Heart right ventricle (tissue), 16 donors: ENCODE measurements around the gene SNRNP40. TPM values are rescaled to one million over a fixed set of nuclear protein-coding genes. Genes with fewer than 3 reads are reported as not detected.

Experiments
- ATAC-seq, 8 donors: fragments of 200-7000 bp; cut with Tn5 transposase; one replicate each; pipeline ENCODE4 v1.9.1; 2020; ENCODE audit warnings: mild to moderate bottlenecking in 8 of 8, moderate library complexity in 8 of 8, moderate number of reproducible peaks in 1 of 8
- DNase-seq, 2 donors: peaks; one replicate each; pipeline ENCODE4 v3.0.0-alpha.2; 2020
- H3K27ac ChIP-seq, 10 donors: fragments of 200-600 bp; sonication (generic) in 2 of 10; one replicate each; pipeline versions ENCODE4 v1.5.0 to v1.8.0; 2020 to 2022; ENCODE audit warnings: mild to moderate bottlenecking in 3 of 10
- H3K27me3 ChIP-seq, 7 donors: fragments of 200-600 bp; one replicate each; pipeline ENCODE4 v1.8.0; 2021 to 2022; ENCODE audit warnings: mild to moderate bottlenecking in 2 of 7
- H3K36me3 ChIP-seq, 9 donors: fragments of 200-600 bp; sonication (generic) in 1 of 9; one replicate each; pipeline versions ENCODE4 v1.5.0 to v1.8.0; 2020 to 2022; ENCODE audit warnings: mild to moderate bottlenecking in 2 of 9
- H3K4me1 ChIP-seq, 9 donors: fragments of 200-600 bp; sonication (generic) in 1 of 9; one replicate each; pipeline versions ENCODE4 v1.5.0 to v1.8.0; 2020 to 2022; ENCODE audit warnings: mild to moderate bottlenecking in 4 of 9
- H3K4me3 ChIP-seq, 10 donors: fragments of 200-600 bp; sonication (generic) in 2 of 10; one replicate each; pipeline versions ENCODE4 v1.5.0 to v1.8.0; 2020 to 2022; ENCODE audit warnings: mild to moderate bottlenecking in 7 of 10, moderate library complexity in 2 of 10
- H3K9me3 ChIP-seq, 11 donors: fragments of 200-600 bp in 10 of 11; sonication (generic) in 2 of 11; one replicate each; pipeline versions ENCODE4 v1.5.0 to v1.8.0; 2013 to 2022; ENCODE audit warnings: mild to moderate bottlenecking in 2 of 11, control low read depth in 1 of 11, moderate library complexity in 1 of 11
- CTCF ChIP-seq, 9 donors: fragments of 200-600 bp; sonication (generic) in 2 of 9; IDR thresholded peaks; one replicate each; pipeline versions ENCODE4 v1.5.0 to v1.8.0; 2021 to 2022; ENCODE audit warnings: antibody characterized with exemption in 9 of 9, mild to moderate bottlenecking in 5 of 9, moderate library complexity in 1 of 9
- WGBS, 2 donors: extraction: QIAGEN DNeasy Blood & Tissue Kit; methylation state at CpG; one replicate each; pipeline ENCODE4 v1.1.7; 2013; ENCODE audit warnings: inconsistent platforms in 1 of 2; 5-methylcytosine and 5-hydroxymethylcytosine counted together
- intact Hi-C, 10 donors: fragments of 100-400 bp; cut with DNase I; formaldehyde crosslinking; loops; one replicate each; pipeline versions ENCODE4 v1.11.1 to v1.14.2; 2022
- polyA plus RNA-seq, 2 donors: library from polyadenylated mRNA; stranded (reverse); fragments of 200-250 nt; gene quantifications; one replicate each; pipeline ENCODE4 v1.2.3, GENCODE V29; 2013
- total RNA-seq, 10 donors: library from RNA; stranded (reverse); fragmentation: NEBNext Ultra II Directional in 3 of 10; extraction: Animal tissue kit (Norgen Biotek cat#: 25700) in 3 of 10; gene quantifications; one replicate each; pipeline versions ENCODE4 v1.2.1 to v1.2.4, GENCODE V29; 2021 to 2023
- donor health status: Arrhythmogenic right ventricular cardiomyopathy.
- donor health status: ischemic (EF 13 %, LVEDD 7.1; RV severe dilation, severe dysfunction).
- donor health status: healthy with polysubstance abuse.
- donor health status: DM: no; HTN: yes; CAD: no.
- donor health status: DM: no; HTN: no; CAD: no.
- donor health status: ischemic (EF 25% LVEDD 6.9; RV normal size, moderate dysfunction).
- donor health status: ischemic (EF 25% LVEDD 5.7; RV mildly dilated, moderate dysfunction).
- donor health status: healthy.
- donor health status: DM: yes; HTN: yes; CAD: no.
- donor health status: Ischemic cardiomyopathy.
- donor health status: ischemic (EF 35%, LVEDD 5.7; RV mildly dilated, moderate dysfunction).
- donor health status: nonischemic (EF 11% LVEDD 7.7; RV severe dilation, severe dysfunction).
- donor health status: DM: yes; HTN: yes; CAD: no.
- donor health status: PGD.
- donor health status: ischemic (EF 29% LVEDD 5.4; RV normal size, mild dysfunction).
- donor health status: nonischemic (EF 23%, LVEDD 6.1; RV moderate dilation, normal function).

Gene SNRNP40
- total and polyA plus RNA-seq, 12 donors: 9.7 to 25.3 (median 18.2) TPM

- no peak for TF ChIP-seq CTCF (IDR thresholded peaks at IDR 0.05)
- Histone ChIP-seq H3K9me3 (no peaks in the 10 kb centered on the region), H3K27me3 (peaks cover 0 to 18% (median 0%) of the 10 kb centered on the region in 7 donors), H3K27ac (no peak overlapping the region), H3K4me1 (no peaks in the 10 kb centered on the region), H3K4me3 (no peak overlapping the region), H3K36me3 (no peaks in the 10 kb centered on the region)
- no peak for ATAC-seq
- intact Hi-C loops: no loop called here
- DNase-seq: no peak
Measured at GRCh38 chr1:31228986-31229385, 67.6 kb downstream of the SNRNP40 start.

- H3K36me3 ChIP-seq: no peaks in the 10 kb centered on the region
- TF ChIP-seq CTCF (IDR thresholded peaks at IDR 0.05): no peak
- WGBS, 2 donors: 76 to 80% methylated on average over 5 of the region's 5 CpGs
- H3K4me3 ChIP-seq: no peak overlapping the region
- no peak for DNase-seq
- intact Hi-C loops: no loop called here
- peaks cover 0 to 17% (median 0%) of the 10 kb centered on the region in 7 donors for H3K27me3 ChIP-seq
- no peaks in the 10 kb centered on the region for H3K9me3 ChIP-seq
- no peaks in the 10 kb centered on the region for H3K4me1 ChIP-seq
- H3K27ac ChIP-seq: no peak overlapping the region
- no peak for ATAC-seq
Measured at GRCh38 chr1:31227891-31228568, 68.6 kb downstream of the SNRNP40 start.

DNA sequence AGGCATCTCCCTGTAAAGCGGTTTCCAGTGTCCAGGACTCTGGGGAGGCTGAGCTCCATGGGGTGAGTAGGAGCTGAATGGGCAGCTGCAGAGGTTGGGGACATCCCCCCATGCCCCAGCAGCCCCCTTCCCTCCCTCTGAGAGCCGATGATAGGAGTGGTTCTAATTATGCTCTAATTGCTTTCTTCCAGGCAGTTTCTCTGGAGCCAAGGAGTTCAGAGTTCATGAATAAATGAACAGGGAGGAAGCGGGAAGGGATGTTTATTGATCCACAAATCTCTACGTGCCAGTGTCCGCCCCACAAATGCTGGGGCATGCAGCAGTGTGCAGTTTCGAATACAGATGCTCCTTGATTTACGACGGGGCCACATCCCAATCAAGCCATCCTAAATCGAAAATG lies 72.5 kb downstream of the SNRNP40 start:
- DNase-seq: no peak
- Histone ChIP-seq H3K36me3 (no peaks in the 10 kb centered on the region), H3K9me3 (no peaks in the 10 kb centered on the region), H3K27me3 (peaks cover 0 to 21% (median 8%) of the 10 kb centered on the region in 7 donors), H3K4me3 (no peak overlapping the region), H3K27ac (no peak overlapping the region), H3K4me1 (no peaks in the 10 kb centered on the region)
- TF ChIP-seq CTCF (IDR thresholded peaks at IDR 0.05): no peak
- intact Hi-C loops: no loop called here
- 61 to 65% methylated on average over 9 of the region's 9 CpGs for WGBS, 2 donors
- ATAC-seq: no peak

GRCh38 chr1:31222176-31222575 lies 74.4 kb downstream of the SNRNP40 start:
- no peak for DNase-seq
- Histone ChIP-seq H3K36me3 (no peaks in the 10 kb centered on the region), H3K27me3 (peaks cover 0 to 21% (median 8%) of the 10 kb centered on the region in 7 donors), H3K9me3 (no peaks in the 10 kb centered on the region), H3K4me3 (no peak overlapping the region), H3K4me1 (no peaks in the 10 kb centered on the region), H3K27ac (no peak overlapping the region)
- intact Hi-C loops: no loop called here
- ATAC-seq: no peak
- TF ChIP-seq CTCF (IDR thresholded peaks at IDR 0.05): no peak
- 71 to 82% methylated on average over 3 of the region's 3 CpGs for WGBS, 2 donors
